BJ (cell line): ENCODE data around the gene CFAP43. TPM values are rescaled to one million over a fixed set of nuclear protein-coding genes. Genes with fewer than 3 reads are reported as not detected.

Experiments
- CTCF ChIA-PET: fragments of 350-600 bp; formaldehyde crosslinking; extraction: SDS; loops from one replicate; lab custom pipeline; 2021; ENCODE audit warnings: antibody characterized with exemption, inconsistent platforms; lab: Yijun Ruan, JAX
- POLR2A ChIA-PET: fragments of 300-600 bp; sonication (Branson Sonifier 250); formaldehyde crosslinking; extraction: SDS; loops from one replicate; lab custom pipeline; 2021; ENCODE audit warnings: antibody characterized with exemption; lab: Charles Lee
- DNase-seq: peaks from one replicate; pipeline ENCODE4 v3.0.0-alpha.2; 2011; ENCODE audit warnings: low read depth
- H3K27me3 ChIP-seq: 2 replicates; pipeline ENCODE4 v1.6.0; 2011; ENCODE audit warnings: low read length; ENCODE audit not compliant: control insufficient read depth, insufficient read depth
- H3K36me3 ChIP-seq: 2 replicates; pipeline ENCODE4 v1.5.1; 2011; ENCODE audit warnings: low read length; ENCODE audit not compliant: control insufficient read depth, insufficient read depth
- H3K4me3 ChIP-seq: 2 replicates; pipeline ENCODE4 v1.5.1; 2011; ENCODE audit warnings: low read depth, mild to moderate bottlenecking, control low read depth, low read length
- polyA plus RNA-seq: library from polyadenylated mRNA; depleted of rRNA; stranded (reverse); fragments of >200 nt; gene quantifications from 2 replicates; pipeline ENCODE4 v1.2.3, GENCODE V29; 2011
- TF ChIP-seq, protein P1 (sequence below): IDR thresholded peaks from 2 replicates; pipeline ENCODE4 v1.5.1; 2011; ENCODE audit warnings: low read depth, mild to moderate bottlenecking, control low read depth, inconsistent platforms, low read length, moderate library complexity; ENCODE audit not compliant: insufficient read depth

CFAP43 gene
- polyA plus RNA-seq, 1 experiment: 0.05 TPM

DNA sequence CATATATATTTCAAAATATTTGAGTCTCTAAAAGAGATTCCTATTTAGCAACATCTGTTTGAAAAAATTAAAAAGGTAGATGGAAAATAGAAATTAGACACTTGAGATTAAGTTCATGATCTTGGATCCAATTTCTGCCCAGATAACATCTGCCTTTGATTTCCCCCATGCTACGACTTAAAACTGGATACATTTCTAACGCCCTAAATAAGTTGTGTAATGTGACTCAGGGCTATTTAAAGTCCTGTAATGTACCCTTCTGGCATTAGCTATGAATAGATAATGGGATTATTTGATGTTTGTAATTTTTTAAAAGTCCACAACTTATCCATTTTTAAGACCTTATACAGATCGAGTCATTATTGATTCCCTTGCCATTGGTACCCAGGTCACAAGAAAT, 23.4 kb downstream of the CFAP43 start:
- no peaks in the 10 kb centered on the region for H3K36me3 ChIP-seq
- no peak for DNase-seq
- H3K4me3 ChIP-seq: no peak overlapping the region
- CTCF ChIA-PET: interaction anchor here (0.6 kb wide), 1 partner anchor 318 kb away, joined by 3 read pairs; no protein-coding TSS in a partner anchor
- TF ChIP-seq, protein P1, sequence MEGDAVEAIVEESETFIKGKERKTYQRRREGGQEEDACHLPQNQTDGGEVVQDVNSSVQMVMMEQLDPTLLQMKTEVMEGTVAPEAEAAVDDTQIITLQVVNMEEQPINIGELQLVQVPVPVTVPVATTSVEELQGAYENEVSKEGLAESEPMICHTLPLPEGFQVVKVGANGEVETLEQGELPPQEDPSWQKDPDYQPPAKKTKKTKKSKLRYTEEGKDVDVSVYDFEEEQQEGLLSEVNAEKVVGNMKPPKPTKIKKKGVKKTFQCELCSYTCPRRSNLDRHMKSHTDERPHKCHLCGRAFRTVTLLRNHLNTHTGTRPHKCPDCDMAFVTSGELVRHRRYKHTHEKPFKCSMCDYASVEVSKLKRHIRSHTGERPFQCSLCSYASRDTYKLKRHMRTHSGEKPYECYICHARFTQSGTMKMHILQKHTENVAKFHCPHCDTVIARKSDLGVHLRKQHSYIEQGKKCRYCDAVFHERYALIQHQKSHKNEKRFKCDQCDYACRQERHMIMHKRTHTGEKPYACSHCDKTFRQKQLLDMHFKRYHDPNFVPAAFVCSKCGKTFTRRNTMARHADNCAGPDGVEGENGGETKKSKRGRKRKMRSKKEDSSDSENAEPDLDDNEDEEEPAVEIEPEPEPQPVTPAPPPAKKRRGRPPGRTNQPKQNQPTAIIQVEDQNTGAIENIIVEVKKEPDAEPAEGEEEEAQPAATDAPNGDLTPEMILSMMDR: no peak
- H3K27me3 ChIP-seq: peaks cover 1% of the 10 kb centered on the region; the same call in 1 of the 2 replicates
- POLR2A ChIA-PET: no interaction called here

DNA sequence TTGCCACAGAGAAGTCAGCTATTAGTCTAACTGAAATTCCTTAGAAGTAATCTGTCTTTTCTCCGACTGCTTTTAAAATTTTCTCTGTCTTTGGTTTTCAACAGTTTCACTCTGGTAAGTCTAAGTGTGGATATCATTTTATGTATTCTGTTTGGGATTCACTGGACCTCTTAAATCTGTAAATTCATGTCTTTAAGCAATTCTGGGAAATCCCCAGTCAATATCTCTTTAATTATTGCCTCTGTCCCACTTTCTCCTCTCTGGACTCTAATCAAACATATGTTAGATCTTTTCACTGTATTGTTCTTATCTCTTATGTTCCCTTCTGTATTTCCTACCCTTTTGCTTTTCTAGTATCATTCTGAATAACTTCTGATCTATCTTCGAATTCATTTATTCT, 29.9 kb downstream of the CFAP43 start:
- TF ChIP-seq, protein P1: no peak
- DNase-seq: no peak
- Histone ChIP-seq H3K36me3 (no peaks in the 10 kb centered on the region), H3K27me3 (peaks cover 2% of the 10 kb centered on the region; the same call in 1 of the 2 replicates), H3K4me3 (no peak overlapping the region)
- ChIA-PET CTCF (no interaction called here), POLR2A (no interaction called here)

DNA sequence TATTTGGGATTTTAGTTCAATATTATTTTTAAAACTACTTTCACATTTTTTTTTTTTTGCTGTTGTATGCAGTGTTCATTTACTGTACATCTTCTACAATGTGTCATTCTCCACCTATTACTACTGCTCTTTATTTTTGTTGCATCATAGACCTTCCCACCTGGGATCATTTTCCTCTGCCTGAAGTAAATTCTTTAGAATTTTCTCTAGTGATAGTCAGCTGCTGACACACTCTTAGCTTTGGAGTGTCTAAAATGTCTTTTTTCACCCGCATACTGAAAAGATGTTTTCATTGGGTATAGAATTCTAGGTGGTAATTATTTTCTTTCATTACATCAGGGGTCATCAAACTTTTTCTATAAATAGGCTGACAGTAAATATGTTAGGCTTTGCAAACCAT, 30.5 kb downstream of the CFAP43 start:
- ChIA-PET POLR2A (no interaction called here), CTCF (interaction anchor here (0.6 kb wide), 1 partner anchor 149 kb away, joined by 3 read pairs; no protein-coding TSS in a partner anchor)
- DNase-seq: no peak
- no peak overlapping the region for H3K4me3 ChIP-seq
- TF ChIP-seq, protein P1: no peak
- no peaks in the 10 kb centered on the region for H3K36me3 ChIP-seq
- peaks cover 2% of the 10 kb centered on the region; the same call in 1 of the 2 replicates for H3K27me3 ChIP-seq

DNA sequence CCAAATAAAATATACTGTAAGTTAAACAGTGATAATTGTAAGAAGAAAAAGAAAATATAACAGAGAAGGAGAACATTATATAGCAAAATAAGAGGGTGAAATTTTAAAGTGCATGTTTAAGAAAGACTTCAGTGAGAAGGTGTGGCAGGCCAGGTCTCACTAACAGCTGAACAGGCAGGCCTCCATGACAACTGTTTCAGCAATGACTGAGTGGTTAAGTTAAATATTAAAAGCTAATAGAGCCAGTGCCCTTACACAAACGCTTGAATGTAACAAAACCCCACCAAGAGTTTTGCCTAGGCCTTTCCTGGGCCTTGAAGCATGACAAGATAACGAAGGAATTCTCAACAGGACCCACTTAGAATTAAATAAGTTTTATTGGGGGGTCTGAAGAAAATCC, 32.6 kb downstream of the CFAP43 start:
- ChIA-PET CTCF (no interaction called here), POLR2A (no interaction called here)
- peaks cover 2% of the 10 kb centered on the region; the same call in 1 of the 2 replicates for H3K27me3 ChIP-seq
- no peak overlapping the region for H3K4me3 ChIP-seq
- no peak for DNase-seq
- H3K36me3 ChIP-seq: no peaks in the 10 kb centered on the region
- TF ChIP-seq, protein P1: no peak

DNA sequence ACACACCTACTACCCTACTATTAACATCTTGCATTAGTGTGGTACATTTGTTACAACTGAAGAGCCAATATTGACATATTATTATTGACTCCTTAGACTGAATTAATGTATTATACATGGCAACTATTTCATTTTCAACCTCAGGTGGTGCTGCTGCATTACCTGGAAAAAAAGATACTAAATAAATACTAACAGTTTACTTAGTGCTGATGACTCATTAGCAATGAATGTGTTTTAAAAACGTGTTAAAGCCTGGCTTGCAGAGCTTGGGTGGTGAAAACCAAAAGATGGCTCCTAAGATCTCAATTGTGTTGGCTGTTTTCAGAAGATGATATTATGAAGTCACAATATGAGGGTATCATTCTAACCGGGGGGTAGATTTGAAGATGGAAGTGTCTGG, 34.8 kb downstream of the CFAP43 start:
- Histone ChIP-seq H3K36me3 (no peaks in the 10 kb centered on the region), H3K4me3 (no peak overlapping the region), H3K27me3 (peaks cover 4% of the 10 kb centered on the region; the same call in 1 of the 2 replicates)
- ChIA-PET POLR2A (no interaction called here), CTCF (no interaction called here)
- TF ChIP-seq, protein P1: no peak
- DNase-seq: no peak
